ENCODE measurements around the gene SORBS2.

The SORBS2 gene

DNA sequence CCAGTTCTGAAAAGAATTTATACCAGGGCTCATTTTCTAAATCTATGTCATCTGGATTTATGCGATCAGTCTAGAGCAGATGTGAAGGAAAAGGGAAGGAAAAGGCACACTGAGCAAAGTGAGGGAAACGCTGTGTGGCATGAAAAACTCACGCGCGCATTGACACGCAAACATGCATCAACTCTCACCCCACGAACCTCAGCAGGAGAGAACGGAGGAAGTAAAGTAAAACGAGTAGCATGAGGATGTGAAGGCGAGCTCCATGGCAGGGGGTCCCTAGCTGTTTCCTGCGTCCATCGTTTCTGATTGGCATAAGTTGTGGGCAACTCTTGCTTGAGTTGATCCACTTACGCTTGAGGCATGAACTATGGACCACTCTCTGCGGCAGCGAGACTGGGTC lies 173.9 kb downstream of the SORBS2 start:
- ChIA-PET POLR2A (ENCODE audit: low non-redundant PET) (no interaction called here), CTCF (interaction anchor here (0.6 kb wide), 2 partner anchors 499 to 500 kb away, joined by 3 read pairs; no protein-coding TSS in a partner anchor)
- H3K27ac ChIP-seq, result no peak overlapping the region
- TF ChIP-seq, protein P1, sequence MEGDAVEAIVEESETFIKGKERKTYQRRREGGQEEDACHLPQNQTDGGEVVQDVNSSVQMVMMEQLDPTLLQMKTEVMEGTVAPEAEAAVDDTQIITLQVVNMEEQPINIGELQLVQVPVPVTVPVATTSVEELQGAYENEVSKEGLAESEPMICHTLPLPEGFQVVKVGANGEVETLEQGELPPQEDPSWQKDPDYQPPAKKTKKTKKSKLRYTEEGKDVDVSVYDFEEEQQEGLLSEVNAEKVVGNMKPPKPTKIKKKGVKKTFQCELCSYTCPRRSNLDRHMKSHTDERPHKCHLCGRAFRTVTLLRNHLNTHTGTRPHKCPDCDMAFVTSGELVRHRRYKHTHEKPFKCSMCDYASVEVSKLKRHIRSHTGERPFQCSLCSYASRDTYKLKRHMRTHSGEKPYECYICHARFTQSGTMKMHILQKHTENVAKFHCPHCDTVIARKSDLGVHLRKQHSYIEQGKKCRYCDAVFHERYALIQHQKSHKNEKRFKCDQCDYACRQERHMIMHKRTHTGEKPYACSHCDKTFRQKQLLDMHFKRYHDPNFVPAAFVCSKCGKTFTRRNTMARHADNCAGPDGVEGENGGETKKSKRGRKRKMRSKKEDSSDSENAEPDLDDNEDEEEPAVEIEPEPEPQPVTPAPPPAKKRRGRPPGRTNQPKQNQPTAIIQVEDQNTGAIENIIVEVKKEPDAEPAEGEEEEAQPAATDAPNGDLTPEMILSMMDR (conservative IDR thresholded peaks at IDR 0.05; ENCODE audit: low read depth), result no peak
- DNase-seq (ENCODE audit: low spot score), result no peak

GRCh38 chr4:185637163-185637875 lies 174.7 kb downstream of the SORBS2 start:
- CTCF ChIA-PET, result interaction anchor here (0.7 kb wide), 1 partner anchor 40 kb away, joined by 6 read pairs; no protein-coding TSS in a partner anchor
- POLR2A ChIA-PET (ENCODE audit: low non-redundant PET), result no interaction called here
- DNase-seq (ENCODE audit: low spot score), result no peak
- TF ChIP-seq, protein P1 (conservative IDR thresholded peaks at IDR 0.05; ENCODE audit: low read depth), result no peak
- H3K27ac ChIP-seq, result no peak overlapping the region

DNA sequence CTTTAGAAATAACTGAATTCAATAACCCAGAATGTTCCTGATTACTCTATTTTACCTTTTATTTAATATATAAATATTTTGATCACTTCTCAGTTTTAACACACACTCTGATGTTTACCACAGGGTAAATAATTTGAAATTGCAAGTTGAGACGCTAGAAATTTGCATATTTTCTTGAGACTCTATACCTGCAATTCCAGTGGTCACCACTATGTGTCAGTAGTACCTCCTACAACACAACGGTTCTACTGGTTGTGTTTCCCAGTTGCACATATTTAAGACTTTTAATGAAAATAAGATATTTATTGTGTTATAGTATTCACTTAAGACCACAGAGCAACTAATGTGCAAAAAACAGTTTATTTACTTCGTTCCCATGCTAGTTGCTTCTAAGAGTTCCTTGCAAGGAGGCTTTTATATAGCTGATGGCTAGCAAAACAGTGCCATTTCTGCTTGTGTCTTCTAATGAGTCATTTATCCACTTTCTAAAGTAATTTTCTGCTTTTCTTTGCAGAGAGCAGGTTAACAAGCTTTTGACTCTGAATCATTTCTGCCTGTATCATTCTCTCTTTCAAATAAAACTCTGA lies 177.8 kb downstream of the SORBS2 start:
- no peak for DNase-seq (ENCODE audit: low spot score)
- H3K27ac ChIP-seq, result no peak overlapping the region
- POLR2A ChIA-PET (ENCODE audit: low non-redundant PET), result no interaction called here
- CTCF ChIA-PET, result interaction anchor here (0.6 kb wide), 1 partner anchor 88 kb away, joined by 3 read pairs; no protein-coding TSS in a partner anchor
- TF ChIP-seq, protein P1 (conservative IDR thresholded peaks at IDR 0.05; ENCODE audit: low read depth), result no peak

GRCh38 chr4:185626798-185627197 lies 185.2 kb downstream of the SORBS2 start:
- ChIA-PET POLR2A (ENCODE audit: low non-redundant PET) (no interaction called here), CTCF (interaction anchor here (1.5 kb wide), 1 partner anchor 395 kb away, joined by 4 read pairs; no protein-coding TSS in a partner anchor)
- TF ChIP-seq, protein P1 (conservative IDR thresholded peaks at IDR 0.05; ENCODE audit: low read depth), result no peak
- DNase-seq (ENCODE audit: low spot score), result no peak
- H3K27ac ChIP-seq, result no peak overlapping the region

DNA sequence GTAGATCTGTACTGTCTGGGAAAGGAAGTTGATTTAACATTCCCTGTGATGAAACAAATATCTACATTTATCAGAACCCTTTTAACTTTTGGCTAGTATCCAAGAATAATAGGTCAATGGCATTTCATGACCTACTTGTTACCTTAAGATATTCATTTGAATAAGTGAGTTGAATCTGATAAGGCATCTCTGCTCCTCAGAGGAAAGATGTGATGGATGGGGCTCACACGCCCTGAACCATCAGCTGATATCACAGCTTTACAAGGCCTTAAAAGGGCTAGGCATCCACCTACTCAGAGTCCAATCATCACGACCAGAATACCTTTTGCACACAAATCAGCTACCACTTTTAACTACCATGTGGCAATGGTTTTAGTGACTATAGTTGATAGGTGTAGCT lies 186.5 kb downstream of the SORBS2 start:
- ChIA-PET POLR2A (ENCODE audit: low non-redundant PET) (no interaction called here), CTCF (interaction anchor here (0.6 to 1.5 kb wide), 3 partner anchors 145 to 397 kb away, joined by 3 to 5 read pairs (median 4); no protein-coding TSS in a partner anchor)
- TF ChIP-seq, protein P1 (conservative IDR thresholded peaks at IDR 0.05; ENCODE audit: low read depth), result no peak
- DNase-seq (ENCODE audit: low spot score), result no peak
- H3K27ac ChIP-seq, result no peak overlapping the region

DNA sequence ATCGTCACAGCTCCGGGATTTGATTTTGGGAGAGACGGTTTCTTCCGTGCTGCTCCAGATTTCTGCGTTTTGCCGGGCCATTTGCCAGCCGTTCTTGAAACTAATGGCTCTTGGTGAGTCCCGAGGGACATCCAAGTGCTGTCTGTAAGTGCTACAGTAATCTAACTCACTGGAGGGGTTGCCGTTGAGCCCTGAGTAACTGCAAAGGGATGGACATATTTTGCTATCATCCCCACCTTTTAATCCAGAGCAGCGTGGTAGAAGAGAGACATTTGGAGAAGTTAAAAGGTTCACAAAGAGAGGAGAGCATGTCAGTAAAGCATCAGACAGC lies 187.8 kb downstream of the SORBS2 start:
- TF ChIP-seq, protein P1 (conservative IDR thresholded peaks at IDR 0.05; ENCODE audit: low read depth), result no peak
- ChIA-PET POLR2A (ENCODE audit: low non-redundant PET) (no interaction called here), CTCF (no interaction called here)
- no peak overlapping the region for H3K27ac ChIP-seq
- no peak for DNase-seq (ENCODE audit: low spot score)
